Measurements from ENCODE around the gene CCDC93. TPM values are rescaled to one million over a fixed set of nuclear protein-coding genes. Genes with fewer than 3 reads are reported as not detected.

The CCDC93 gene
- polyA plus RNA-seq, 1 donor (not counting 4 experiments of a cell fraction or from before 2014, with no cell fraction given): 21.3 TPM

GRCh38 chr2:117982376-117983033, 31.4 kb downstream of the CCDC93 start:
- TF ChIP-seq CTCF (optimal IDR thresholded peaks at IDR 0.05 in 1 of 3, IDR thresholded peaks at IDR 0.05 in 1 of 3, conservative IDR thresholded peaks at IDR 0.05 in 1 of 3; ENCODE audit: extremely low read depth in 1 of 3, insufficient read depth in 2 of 3, low read length in 3 of 3) (no peak), EZH2 (IDR thresholded peaks at IDR 0.05; ENCODE audit: low read length) (no peak)
- FAIRE-seq: no peak
- Histone ChIP-seq H3K9me3 (ENCODE audit: control insufficient read depth, low read depth, low read length) (no peaks in the 10 kb centered on the region), H3K9me1 (ENCODE audit: control insufficient read depth, extremely low read depth, insufficient read depth, low read length) (peaks cover 2% of the 10 kb centered on the region), H3K4me1 (ENCODE audit: control insufficient read depth, extremely low read depth, insufficient read depth, low read length) (peaks cover 20% of the 10 kb centered on the region), H3K27ac (ENCODE audit: control insufficient read depth, insufficient read depth, low read length) (peak overlapping the region; percentile 89), H3K4me2 (ENCODE audit: control insufficient read depth, extremely low read depth, insufficient read depth, low read depth, low read length) (no peak overlapping the region), H3K36me3 (ENCODE audit: control insufficient read depth in 2 of 2, extremely low read depth in 1 of 2, insufficient read depth in 2 of 2, low read length in 2 of 2) (peaks cover 6 to 39% of the 10 kb centered on the region in 2 experiments), H2AFZ (ENCODE audit: control insufficient read depth, low read length) (no peak overlapping the region), H4K20me1 (ENCODE audit: control insufficient read depth, extremely low read depth, insufficient read depth, low read length) (no peaks in the 10 kb centered on the region), H3K9ac (ENCODE audit: control insufficient read depth, extremely low read depth, insufficient read depth, low read length) (no peak overlapping the region), H3K4me3 (ENCODE audit: control insufficient read depth in 2 of 3, extremely low read depth in 1 of 3, insufficient read depth in 2 of 3, low read depth in 1 of 3, low read length in 3 of 3) (no peak overlapping the region), H3K27me3 (ENCODE audit: control insufficient read depth, extremely low read depth, insufficient read depth, low read length) (no peaks in the 10 kb centered on the region), H3K79me2 (ENCODE audit: control insufficient read depth, insufficient read depth, low read length) (no peaks in the 10 kb centered on the region)
- dilution Hi-C loops (cut with MboI; ENCODE audit: extremely low pct_ligation_motif_present, low sequenced_read_pairs): no loop called here
- DNase-seq (ENCODE audit: low read depth, low spot score): no peak

GRCh38 chr2:117981810-117982209, 32.1 kb downstream of the CCDC93 start:
- Histone ChIP-seq H3K9ac (ENCODE audit: control insufficient read depth, extremely low read depth, insufficient read depth, low read length) (no peak overlapping the region), H3K4me1 (ENCODE audit: control insufficient read depth, extremely low read depth, insufficient read depth, low read length) (peaks cover 20% of the 10 kb centered on the region), H3K4me3 (ENCODE audit: control insufficient read depth in 2 of 3, extremely low read depth in 1 of 3, insufficient read depth in 2 of 3, low read depth in 1 of 3, low read length in 3 of 3) (no peak overlapping the region), H3K27me3 (ENCODE audit: control insufficient read depth, extremely low read depth, insufficient read depth, low read length) (no peaks in the 10 kb centered on the region), H3K9me1 (ENCODE audit: control insufficient read depth, extremely low read depth, insufficient read depth, low read length) (peaks cover 2% of the 10 kb centered on the region), H3K9me3 (ENCODE audit: control insufficient read depth, low read depth, low read length) (no peaks in the 10 kb centered on the region), H3K79me2 (ENCODE audit: control insufficient read depth, insufficient read depth, low read length) (no peaks in the 10 kb centered on the region), H3K36me3 (ENCODE audit: control insufficient read depth in 2 of 2, extremely low read depth in 1 of 2, insufficient read depth in 2 of 2, low read length in 2 of 2) (peaks cover 9 to 38% of the 10 kb centered on the region in 2 experiments), H3K4me2 (ENCODE audit: control insufficient read depth, extremely low read depth, insufficient read depth, low read depth, low read length) (no peak overlapping the region), H2AFZ (ENCODE audit: control insufficient read depth, low read length) (no peak overlapping the region), H3K27ac (ENCODE audit: control insufficient read depth, insufficient read depth, low read length) (peak overlapping the region; percentile 89), H4K20me1 (ENCODE audit: control insufficient read depth, extremely low read depth, insufficient read depth, low read length) (no peaks in the 10 kb centered on the region)
- peak; percentile 26 for FAIRE-seq
- TF ChIP-seq CTCF (optimal IDR thresholded peaks at IDR 0.05 in 1 of 3, IDR thresholded peaks at IDR 0.05 in 1 of 3, conservative IDR thresholded peaks at IDR 0.05 in 1 of 3; ENCODE audit: extremely low read depth in 1 of 3, insufficient read depth in 2 of 3, low read length in 3 of 3) (no peak), EZH2 (IDR thresholded peaks at IDR 0.05; ENCODE audit: low read length) (no peak)
- dilution Hi-C loops (cut with MboI; ENCODE audit: extremely low pct_ligation_motif_present, low sequenced_read_pairs): no loop called here
- no peak for DNase-seq (ENCODE audit: low read depth, low spot score)
